ENCODE results near the gene MRGPRF.

DNA sequence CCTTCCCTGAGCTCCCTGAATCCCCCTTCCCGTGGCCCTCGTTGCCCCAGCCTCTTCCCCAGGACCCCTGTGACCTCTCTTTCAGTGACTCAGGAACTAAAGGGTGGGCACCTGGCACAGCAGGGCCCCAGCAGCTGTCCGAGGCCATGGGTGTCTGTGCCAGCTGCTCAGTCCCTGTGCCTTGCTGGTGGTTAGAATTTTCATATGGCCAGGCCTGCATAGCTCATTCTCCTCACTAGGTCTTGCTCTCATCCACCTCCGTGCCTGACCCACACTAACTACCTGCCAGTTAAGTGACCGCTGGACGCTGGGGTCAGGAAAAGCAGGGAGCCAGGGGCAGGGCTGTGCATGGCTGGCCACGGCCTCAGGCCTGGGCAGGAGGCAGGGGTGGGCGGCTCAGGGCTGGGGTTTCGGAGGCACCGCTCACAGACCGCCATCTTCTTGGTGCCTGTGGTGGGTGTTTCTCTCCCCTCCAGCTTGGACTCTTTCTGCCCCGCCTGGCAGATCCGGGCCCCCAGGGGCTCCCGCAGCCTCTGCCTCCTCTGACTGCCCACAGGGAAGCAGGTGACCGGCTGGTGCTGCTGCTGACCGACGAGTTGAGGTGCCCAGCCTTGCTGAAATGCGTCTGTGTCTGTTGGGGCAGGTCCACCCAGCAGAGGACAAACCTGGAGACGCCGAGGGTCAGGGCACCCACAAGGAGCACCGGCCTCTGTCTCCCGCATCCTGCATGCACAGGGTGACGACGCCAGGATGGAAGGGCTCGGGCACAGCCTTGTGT is 52.6 kb downstream of the MRGPRF start:
- no peak for TF ChIP-seq EZH2 (IDR thresholded peaks at IDR 0.05; ENCODE audit: low read length, unreplicated experiment)
- no peak for TF ChIP-seq CTCF (conservative IDR thresholded peaks at IDR 0.05; ENCODE audit: low read depth, low read length)
